Measurements from ENCODE around the gene KLHDC4.

- no peak for TF ChIP-seq CTCF (conservative IDR thresholded peaks at IDR 0.05; ENCODE audit: low read depth, low read length)
- TF ChIP-seq RFX5 (IDR thresholded peaks at IDR 0.05; ENCODE audit: low read depth, low read length), result no peak
These were observed 78.5 kb downstream of the KLHDC4 start for GRCh38 chr16:87687126-87687910.

Measured in IMR-90 (cell line).